Endothelial cell of umbilical vein (primary cell): ENCODE measurements around the gene POLR3G.

Experiments used
- CTCF ChIP-seq, 2 donors: IDR thresholded peaks; 1 replicate in 1 of 2; 2 replicates in 1 of 2; pipeline ENCODE4 v1.5.1; 2011; ENCODE audit warnings: low read length in 2 of 2, mild to moderate bottlenecking in 2 of 2, moderate library complexity in 2 of 2, control low read depth in 1 of 2, inconsistent platforms in 1 of 2, low read depth in 1 of 2; ENCODE audit not compliant: insufficient read depth in 1 of 2; ENCODE audit errors: extremely low read depth in 1 of 2
- EZH2 ChIP-seq: IDR thresholded peaks from 2 replicates; pipeline ENCODE4 v1.6.1; 2012; ENCODE audit warnings: borderline replicate concordance, low read depth, mild to moderate bottlenecking, moderate library complexity, low read length, inconsistent platforms; ENCODE audit not compliant: severe bottlenecking
- JUN ChIP-seq: IDR thresholded peaks from 2 replicates; pipeline ENCODE4 v1.6.1; 2011; ENCODE audit warnings: borderline replicate concordance, low read depth; ENCODE audit not compliant: insufficient read length, insufficient read depth
- POLR2A ChIP-seq: IDR thresholded peaks from 2 replicates; pipeline ENCODE4 v1.6.1; 2012; ENCODE audit warnings: low read depth, mild to moderate bottlenecking, control low read depth, low read length

GRCh38 chr5:90488791-90489190 is 14.1 kb downstream of the POLR3G start:
- TF ChIP-seq CTCF (IDR thresholded peaks at IDR 0.05; ENCODE audit: extremely low read depth in 1 of 2, insufficient read depth in 1 of 2, low read depth in 1 of 2, low read length in 2 of 2) (no peak), JUN (no peak), EZH2 (no peak), POLR2A (no peak)
